ENCODE data around the gene MYO5B.
A peak's percentile ranks its signal among the peaks of the same experiment; 100 is the strongest.

The MYO5B gene

GRCh38 chr18:50055488-50055887 lies 139.5 kb downstream of the MYO5B start:
- TF ChIP-seq CTCF (IDR thresholded peaks at IDR 0.05; ENCODE audit: control insufficient read depth, extremely low read depth, insufficient read depth): no peak
- no peak overlapping the region for H3K4me3 ChIP-seq (ENCODE audit: low read depth, low read length)
- no peak for DNase-seq (ENCODE audit: low read depth)

GRCh38 chr18:50053111-50053510 lies 141.8 kb downstream of the MYO5B start:
- no peak for TF ChIP-seq CTCF (IDR thresholded peaks at IDR 0.05; ENCODE audit: control insufficient read depth, extremely low read depth, insufficient read depth)
- no peak for DNase-seq (ENCODE audit: low read depth)

GRCh38 chr18:50051288-50051687 lies 143.7 kb downstream of the MYO5B start:
- DNase-seq (ENCODE audit: low read depth): no peak
- no peak overlapping the region for H3K4me3 ChIP-seq (ENCODE audit: low read depth, low read length)
- TF ChIP-seq CTCF (IDR thresholded peaks at IDR 0.05; ENCODE audit: control insufficient read depth, extremely low read depth, insufficient read depth): peak; percentile 35

More at GRCh38 chr18:50053111-50053510, 141.8 kb downstream of the MYO5B start:
- no peak overlapping the region for H3K4me3 ChIP-seq (ENCODE audit: low read depth, low read length)

- TF ChIP-seq CTCF (IDR thresholded peaks at IDR 0.05; ENCODE audit: control insufficient read depth, extremely low read depth, insufficient read depth): no peak
- no peak for DNase-seq (ENCODE audit: low read depth)
- H3K4me3 ChIP-seq (ENCODE audit: low read depth, low read length): no peak overlapping the region
Observed at GRCh38 chr18:50045126-50045525, 149.8 kb downstream of the MYO5B start.

GRCh38 chr18:50044402-50044801 lies 150.5 kb downstream of the MYO5B start:
- no peak overlapping the region for H3K4me3 ChIP-seq (ENCODE audit: low read depth, low read length)
- DNase-seq (ENCODE audit: low read depth): no peak
- TF ChIP-seq CTCF (IDR thresholded peaks at IDR 0.05; ENCODE audit: control insufficient read depth, extremely low read depth, insufficient read depth): no peak

GRCh38 chr18:50042611-50043010 lies 152.3 kb downstream of the MYO5B start:
- TF ChIP-seq CTCF (IDR thresholded peaks at IDR 0.05; ENCODE audit: control insufficient read depth, extremely low read depth, insufficient read depth): no peak
- no peak overlapping the region for H3K4me3 ChIP-seq (ENCODE audit: low read depth, low read length)
- no peak for DNase-seq (ENCODE audit: low read depth)

- no peak for TF ChIP-seq CTCF (IDR thresholded peaks at IDR 0.05; ENCODE audit: control insufficient read depth, extremely low read depth, insufficient read depth)
- no peak overlapping the region for H3K4me3 ChIP-seq (ENCODE audit: low read depth, low read length)
- no peak for DNase-seq (ENCODE audit: low read depth)
Observed at GRCh38 chr18:50039746-50040145, 155.2 kb downstream of the MYO5B start.
